ENCODE measurements around the gene PNO1. TPM values are rescaled to one million over a fixed set of nuclear protein-coding genes. Genes with fewer than 3 reads are reported as not detected.
"Not testable (repeated sequence)": the region's sequence is repeated elsewhere in the genome, so short reads cannot be mapped to it uniquely, and the experiment has no call there.

PNO1 gene
- total RNA-seq, 1 donor from 2014 or later = 13.2 TPM

GRCh38 chr2:68172990-68173700 lies 15.5 kb downstream of the PNO1 start:
- peak; percentile 82 for DNase-seq (ENCODE audit: low read depth)
- Histone ChIP-seq H3K4me3 (ENCODE audit: low read depth, low read length) (no peak overlapping the region), H3K27me3 (ENCODE audit: control insufficient read depth, insufficient read depth, low read length) (no peaks in the 10 kb centered on the region), H3K36me3 (ENCODE audit: control insufficient read depth, insufficient read depth, low read length) (peaks cover 1% of the 10 kb centered on the region)
- TF ChIP-seq, protein P1, sequence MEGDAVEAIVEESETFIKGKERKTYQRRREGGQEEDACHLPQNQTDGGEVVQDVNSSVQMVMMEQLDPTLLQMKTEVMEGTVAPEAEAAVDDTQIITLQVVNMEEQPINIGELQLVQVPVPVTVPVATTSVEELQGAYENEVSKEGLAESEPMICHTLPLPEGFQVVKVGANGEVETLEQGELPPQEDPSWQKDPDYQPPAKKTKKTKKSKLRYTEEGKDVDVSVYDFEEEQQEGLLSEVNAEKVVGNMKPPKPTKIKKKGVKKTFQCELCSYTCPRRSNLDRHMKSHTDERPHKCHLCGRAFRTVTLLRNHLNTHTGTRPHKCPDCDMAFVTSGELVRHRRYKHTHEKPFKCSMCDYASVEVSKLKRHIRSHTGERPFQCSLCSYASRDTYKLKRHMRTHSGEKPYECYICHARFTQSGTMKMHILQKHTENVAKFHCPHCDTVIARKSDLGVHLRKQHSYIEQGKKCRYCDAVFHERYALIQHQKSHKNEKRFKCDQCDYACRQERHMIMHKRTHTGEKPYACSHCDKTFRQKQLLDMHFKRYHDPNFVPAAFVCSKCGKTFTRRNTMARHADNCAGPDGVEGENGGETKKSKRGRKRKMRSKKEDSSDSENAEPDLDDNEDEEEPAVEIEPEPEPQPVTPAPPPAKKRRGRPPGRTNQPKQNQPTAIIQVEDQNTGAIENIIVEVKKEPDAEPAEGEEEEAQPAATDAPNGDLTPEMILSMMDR (IDR thresholded peaks at IDR 0.05; ENCODE audit: insufficient read depth, low read length, severe bottlenecking) = no peak
- FAIRE-seq = no peak

- FAIRE-seq; H3K27me3 ChIP-seq (ENCODE audit: control insufficient read depth, insufficient read depth, low read length); H3K36me3 ChIP-seq (ENCODE audit: control insufficient read depth, insufficient read depth, low read length); DNase-seq (ENCODE audit: low read depth); H3K4me3 ChIP-seq (ENCODE audit: low read depth, low read length): not testable (repeated sequence)
These were observed 17.5 kb downstream of the PNO1 start for GRCh38 chr2:68175210-68175609.

- TF ChIP-seq, protein P1 (IDR thresholded peaks at IDR 0.05; ENCODE audit: insufficient read depth, low read length, severe bottlenecking) = no peak
- no peak for DNase-seq (ENCODE audit: low read depth)
- FAIRE-seq = no peak
- H3K36me3 ChIP-seq (ENCODE audit: control insufficient read depth, insufficient read depth, low read length) = peaks cover 4% of the 10 kb centered on the region
- H3K4me3 ChIP-seq (ENCODE audit: low read depth, low read length) = no peak overlapping the region
- H3K27me3 ChIP-seq (ENCODE audit: control insufficient read depth, insufficient read depth, low read length) = no peaks in the 10 kb centered on the region
These were observed 19.0 kb downstream of the PNO1 start for GRCh38 chr2:68176657-68177056.

GRCh38 chr2:68177541-68177940 lies 19.9 kb downstream of the PNO1 start:
- Histone ChIP-seq H3K4me3 (ENCODE audit: low read depth, low read length) (no peak overlapping the region), H3K27me3 (ENCODE audit: control insufficient read depth, insufficient read depth, low read length) (no peaks in the 10 kb centered on the region), H3K36me3 (ENCODE audit: control insufficient read depth, insufficient read depth, low read length) (peaks cover 5% of the 10 kb centered on the region)
- DNase-seq (ENCODE audit: low read depth) (no peak), FAIRE-seq (no peak)
- TF ChIP-seq, protein P1 (IDR thresholded peaks at IDR 0.05; ENCODE audit: insufficient read depth, low read length, severe bottlenecking) = no peak

DNA sequence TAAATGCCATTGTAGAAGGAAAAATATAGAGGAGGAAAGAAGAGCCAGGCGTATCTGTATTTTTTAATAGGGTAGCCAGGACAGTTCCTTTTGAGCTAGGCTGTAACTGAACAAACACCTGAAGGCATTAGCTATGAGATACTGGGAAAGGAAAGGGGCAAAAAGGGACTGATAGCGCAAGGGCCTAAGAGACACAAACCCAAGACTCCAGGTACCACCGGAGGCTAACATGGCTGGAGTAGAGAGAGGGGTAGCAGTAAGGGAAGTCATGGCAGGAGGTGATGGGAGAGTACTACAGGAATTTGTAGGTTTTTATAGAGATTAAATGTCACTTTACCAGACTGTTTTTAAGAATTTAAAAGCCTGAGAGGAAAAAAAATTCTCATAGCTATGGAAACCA lies 20.7 kb downstream of the PNO1 start:
- TF ChIP-seq, protein P1 (IDR thresholded peaks at IDR 0.05; ENCODE audit: insufficient read depth, low read length, severe bottlenecking) = no peak
- Histone ChIP-seq H3K27me3 (ENCODE audit: control insufficient read depth, insufficient read depth, low read length) (no peaks in the 10 kb centered on the region), H3K36me3 (ENCODE audit: control insufficient read depth, insufficient read depth, low read length) (peaks cover 5% of the 10 kb centered on the region), H3K4me3 (ENCODE audit: low read depth, low read length) (no peak overlapping the region)
- DNase-seq (ENCODE audit: low read depth) (no peak), FAIRE-seq (no peak)

GRCh38 chr2:68178954-68179627 lies 21.4 kb downstream of the PNO1 start:
- no peaks in the 10 kb centered on the region for H3K27me3 ChIP-seq (ENCODE audit: control insufficient read depth, insufficient read depth, low read length)
- H3K4me3 ChIP-seq (ENCODE audit: low read depth, low read length) = no peak overlapping the region
- FAIRE-seq = no peak

More at GRCh38 chr2:68178954-68179627, 21.4 kb downstream of the PNO1 start:
- TF ChIP-seq, protein P1 (IDR thresholded peaks at IDR 0.05; ENCODE audit: insufficient read depth, low read length, severe bottlenecking) = no peak
- peaks cover 6% of the 10 kb centered on the region for H3K36me3 ChIP-seq (ENCODE audit: control insufficient read depth, insufficient read depth, low read length)
- DNase-seq (ENCODE audit: low read depth) = no peak
